Measurements from ENCODE around the gene TBXAS1. TPM values are rescaled to one million over a fixed set of nuclear protein-coding genes. Genes with fewer than 3 reads are reported as not detected.

The TBXAS1 gene
- polyA plus RNA-seq, 12 donors: 2.5 to 5.8 (median 3.9) TPM; not detected in 2

DNA sequence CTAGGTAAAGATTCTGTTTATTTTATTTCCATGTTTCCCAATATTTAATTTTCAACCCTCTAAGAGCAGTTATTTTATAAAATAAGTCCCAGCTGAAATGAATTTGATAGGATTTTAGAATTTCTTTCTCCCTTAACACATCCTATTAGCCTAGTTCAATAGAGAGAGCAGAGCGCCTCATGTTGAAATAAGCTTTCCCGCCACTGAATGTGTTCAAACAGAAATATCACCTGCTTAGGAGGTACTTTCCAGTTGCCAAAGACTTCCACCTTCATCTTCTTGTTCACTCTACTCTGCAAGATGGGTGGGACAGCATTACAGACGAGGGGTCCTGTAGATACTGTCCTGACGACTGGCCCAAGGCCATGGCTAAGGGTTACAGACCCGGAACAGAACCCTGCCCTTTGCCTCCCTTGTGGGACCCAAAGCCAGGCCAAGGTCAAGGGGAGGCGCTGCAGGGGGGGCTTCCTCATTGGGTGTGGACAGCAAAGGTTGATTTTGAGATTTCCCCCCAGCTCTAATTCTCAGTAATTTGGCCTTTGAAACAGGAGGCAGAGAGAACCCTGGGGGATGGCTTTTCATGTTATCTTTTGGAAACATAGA is 171.7 kb downstream of the TBXAS1 start:
- no peak for DNase-seq

DNA sequence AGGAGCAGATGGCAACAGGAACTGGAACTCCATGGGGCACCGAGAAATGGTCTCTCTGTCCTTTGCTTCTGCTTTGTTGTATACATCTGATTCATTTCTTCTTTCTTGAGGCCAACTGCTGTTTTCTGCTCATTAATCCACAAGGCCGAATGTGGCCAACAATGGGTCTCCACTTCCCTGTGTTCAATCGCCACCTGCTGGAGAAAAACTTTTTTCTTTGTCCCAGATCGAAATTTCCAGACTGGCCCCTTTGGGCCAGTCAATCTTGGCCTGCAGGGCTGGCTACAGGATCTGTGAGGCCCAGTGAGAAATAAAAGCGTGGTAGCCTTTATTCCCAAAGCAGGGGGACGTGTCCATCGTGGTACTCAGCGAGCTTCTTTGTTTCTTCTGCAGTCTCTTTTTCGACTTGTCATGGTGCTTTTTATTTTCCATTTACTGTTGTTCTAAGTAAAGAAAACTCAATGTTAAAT is 174.9 kb downstream of the TBXAS1 start:
- peak; percentile 29 for DNase-seq

DNA sequence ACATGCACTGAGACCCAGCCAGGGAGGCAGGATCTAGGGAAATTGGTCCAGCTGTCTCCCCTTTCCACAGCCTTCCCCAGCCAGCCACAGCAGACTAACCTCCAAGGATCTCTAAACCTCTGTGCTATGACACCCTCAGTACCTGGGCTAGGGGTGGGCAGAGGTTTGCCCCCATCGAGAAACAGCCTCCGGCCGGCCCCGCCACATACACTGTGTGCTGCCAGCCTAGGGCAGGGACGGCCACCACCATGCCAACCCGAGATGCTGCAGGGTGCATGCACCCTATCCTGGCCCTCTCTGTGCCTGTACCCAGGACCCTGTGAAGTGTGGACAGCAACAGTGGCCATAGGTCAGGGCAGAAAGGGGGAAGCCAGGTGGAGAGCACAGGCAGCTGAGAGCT is 175.6 kb downstream of the TBXAS1 start:
- no peak for DNase-seq

DNA sequence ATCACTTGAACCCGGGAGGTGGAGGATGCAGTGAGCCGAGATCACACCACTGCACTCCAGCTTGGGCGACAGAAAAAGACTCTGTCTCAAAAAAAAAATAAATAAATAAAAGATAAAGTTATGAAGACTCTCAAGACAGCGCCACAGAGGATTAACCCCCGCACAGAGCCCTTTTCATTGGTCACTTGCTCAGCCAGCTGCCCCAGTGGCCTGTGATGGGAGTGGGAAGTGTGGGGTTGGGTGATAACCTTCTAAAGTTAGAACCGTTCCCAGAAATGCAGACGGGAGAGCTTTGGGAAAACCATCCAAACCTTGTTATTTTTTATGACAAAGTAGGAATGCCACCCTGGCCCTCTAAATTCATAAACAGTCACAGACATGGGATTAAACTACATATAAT is 176.3 kb downstream of the TBXAS1 start:
- DNase-seq: no peak

DNA sequence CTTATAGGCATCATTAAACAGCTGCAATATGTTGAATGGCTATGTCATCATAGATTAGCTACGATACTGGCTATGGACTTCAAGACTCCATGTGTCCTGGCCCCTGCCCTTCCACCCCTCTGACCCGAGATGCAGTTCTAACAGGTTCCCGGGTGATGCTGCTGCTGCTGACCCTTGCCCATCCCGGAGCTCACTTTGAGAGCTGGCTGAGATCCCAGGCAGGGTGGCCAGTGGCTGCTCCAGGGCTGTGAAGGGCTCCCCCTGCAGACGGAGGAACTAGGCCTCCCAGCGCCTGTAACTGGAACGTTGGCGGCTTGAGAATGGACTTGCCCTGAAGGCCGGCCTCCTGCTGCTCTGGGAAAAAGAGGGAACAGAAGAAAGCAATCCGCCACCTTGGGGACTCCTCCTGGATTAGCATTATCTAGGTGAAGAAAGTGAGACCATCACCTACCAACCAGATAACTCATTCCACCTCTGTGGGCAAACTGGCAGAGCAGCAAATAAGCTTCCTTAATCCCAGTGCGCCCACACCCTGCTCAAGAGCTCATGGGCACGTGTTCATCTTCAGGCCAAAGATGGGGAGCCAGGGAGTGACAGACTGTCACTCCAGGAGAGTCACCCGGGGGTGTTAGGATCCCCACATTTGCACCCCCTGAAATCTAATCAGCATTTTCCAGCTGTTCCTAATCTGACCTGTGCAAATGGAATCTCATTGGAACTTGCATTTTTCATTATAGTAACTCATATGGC is 176.9 kb downstream of the TBXAS1 start:
- DNase-seq: no peak

DNA sequence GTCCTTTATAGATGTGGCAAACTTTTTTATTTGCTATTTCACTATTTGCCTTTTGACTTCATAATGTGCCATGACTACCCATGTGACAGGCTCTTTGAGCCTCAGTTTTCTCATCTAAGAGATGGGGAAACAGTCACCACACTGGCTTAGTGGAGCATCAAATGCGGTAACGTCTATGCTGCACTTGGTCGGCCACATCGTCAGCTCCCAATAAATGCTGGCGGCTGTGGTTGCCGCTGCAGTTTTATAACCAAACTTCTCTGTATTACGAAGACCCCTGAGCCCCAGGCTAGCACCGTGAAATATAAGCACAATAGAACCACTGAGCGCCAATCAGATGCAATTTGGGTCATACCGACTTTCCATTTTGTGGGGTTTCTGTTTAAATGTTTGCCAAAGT is 177.5 kb downstream of the TBXAS1 start:
- no peak for DNase-seq

DNA sequence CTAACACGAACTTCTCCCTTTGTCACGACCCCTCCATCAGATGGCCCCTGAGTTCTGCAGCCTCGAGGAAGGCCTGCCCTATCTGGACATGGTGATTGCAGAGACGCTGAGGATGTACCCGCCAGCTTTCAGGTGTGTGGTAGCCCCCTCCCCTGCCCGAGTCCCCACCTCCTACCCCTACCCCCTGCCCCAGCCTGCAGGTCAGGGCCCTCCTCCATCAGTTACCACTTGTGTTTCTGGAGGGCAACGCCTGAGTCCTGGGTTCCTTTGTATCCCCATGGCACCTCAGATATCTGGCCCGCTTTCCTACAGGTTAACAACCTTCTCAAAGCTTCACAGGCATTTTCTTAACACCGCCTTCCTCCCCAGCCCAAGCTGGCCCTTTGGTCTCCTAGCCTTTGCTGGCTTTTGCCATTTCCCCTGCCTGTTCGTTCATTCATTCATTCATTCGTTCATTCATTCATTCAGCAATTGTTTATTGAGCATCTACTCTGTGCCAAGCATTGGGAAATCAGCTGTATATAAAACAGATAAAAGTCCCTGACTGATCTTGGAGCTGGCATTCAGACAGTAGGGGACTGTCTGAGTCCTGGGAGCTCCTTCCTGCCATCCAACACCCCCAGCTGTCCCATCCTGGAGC is 178.1 kb downstream of the TBXAS1 start:
- DNase-seq: no peak

DNA sequence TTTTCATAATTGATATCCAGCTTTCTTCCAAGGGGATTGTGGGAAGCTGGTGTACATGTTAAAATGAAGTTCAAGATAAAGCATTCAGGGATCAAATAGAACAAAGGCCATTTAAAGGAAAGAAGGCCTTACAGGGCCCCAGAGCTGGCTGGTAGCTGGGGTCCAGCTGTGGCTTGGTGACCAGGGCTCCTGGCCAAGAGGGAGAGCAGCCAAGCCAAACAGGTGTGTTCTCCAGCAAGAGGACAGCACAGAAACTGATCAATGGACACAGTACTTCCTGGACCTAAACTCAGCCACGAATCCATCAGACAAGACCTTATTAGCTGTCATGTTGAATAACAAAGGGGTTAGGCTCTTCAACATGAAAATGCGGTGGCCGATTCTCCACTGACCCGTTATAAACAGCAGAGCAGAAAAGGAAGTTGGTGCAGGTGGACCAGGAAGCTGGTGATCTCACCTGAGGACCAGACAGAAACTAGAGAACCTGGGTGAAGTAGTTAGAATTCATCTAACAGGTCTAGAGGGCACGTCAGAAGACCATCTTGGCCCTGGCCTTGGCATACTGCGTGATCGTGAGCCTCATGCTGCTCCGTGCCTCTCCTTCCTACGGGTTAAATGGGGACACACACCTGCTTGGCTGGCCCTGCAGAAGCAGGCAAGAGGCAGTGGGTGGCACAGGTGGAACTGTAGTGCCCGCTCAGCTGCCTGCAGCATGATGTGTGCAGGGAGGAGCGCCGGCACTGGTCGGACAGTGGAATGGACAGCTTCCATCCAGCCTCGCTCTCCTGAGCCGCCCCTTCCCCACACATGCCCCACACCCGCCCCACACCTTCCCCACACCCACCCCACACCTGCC is 179.9 kb downstream of the TBXAS1 start:
- DNase-seq: no peak

DNA sequence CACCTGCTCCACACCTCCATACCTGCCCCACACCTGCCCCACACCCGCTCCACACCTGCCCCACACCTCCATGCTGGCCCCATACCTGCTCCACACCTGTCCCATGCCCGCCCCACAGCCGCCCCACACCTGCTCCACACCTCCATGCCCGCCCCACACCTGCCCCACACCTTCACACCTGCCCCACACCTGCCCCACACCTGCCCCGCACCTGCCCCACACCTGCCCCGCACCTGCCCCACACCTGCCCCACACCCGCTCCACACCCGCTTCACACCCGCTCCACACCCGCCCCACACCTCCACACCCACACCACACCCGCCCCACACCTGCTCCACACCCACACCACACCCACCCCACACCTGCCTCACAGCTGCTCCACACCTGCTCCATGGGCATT is 180.7 kb downstream of the TBXAS1 start:
- DNase-seq: no peak

DNA sequence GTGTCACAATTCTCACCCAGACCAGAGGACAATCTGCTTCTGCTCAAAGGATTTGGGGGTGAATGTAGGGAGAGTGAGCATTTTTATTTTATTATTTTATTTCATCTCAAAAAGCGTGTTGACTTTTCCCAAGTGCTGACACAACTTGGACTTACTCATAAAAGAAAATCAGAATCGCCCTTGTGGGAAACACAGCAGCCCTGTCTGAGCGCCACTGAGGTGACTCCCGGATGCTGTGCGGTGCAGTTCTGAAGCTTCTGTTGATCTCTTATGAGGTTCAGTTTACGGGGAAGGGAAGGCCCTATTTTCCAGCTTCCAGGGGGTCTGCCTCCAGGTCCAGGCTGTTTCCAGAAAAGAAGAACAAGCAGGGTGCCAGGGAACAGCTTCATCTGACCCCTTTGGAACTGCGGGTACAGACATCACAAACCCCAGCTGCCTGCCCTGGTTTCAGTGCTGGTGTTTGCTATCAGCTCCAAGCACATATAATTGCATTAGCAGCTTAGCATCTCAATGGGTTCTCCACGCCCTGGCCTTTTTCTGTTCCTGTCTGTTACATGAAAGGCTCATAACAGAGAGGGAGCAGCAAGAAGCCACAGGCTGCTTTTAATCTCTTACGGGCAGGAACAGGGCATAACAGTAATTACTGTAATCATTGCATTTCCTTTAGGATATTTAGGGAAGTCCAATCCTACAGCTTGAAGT is 181.3 kb downstream of the TBXAS1 start:
- DNase-seq: no peak

DNA sequence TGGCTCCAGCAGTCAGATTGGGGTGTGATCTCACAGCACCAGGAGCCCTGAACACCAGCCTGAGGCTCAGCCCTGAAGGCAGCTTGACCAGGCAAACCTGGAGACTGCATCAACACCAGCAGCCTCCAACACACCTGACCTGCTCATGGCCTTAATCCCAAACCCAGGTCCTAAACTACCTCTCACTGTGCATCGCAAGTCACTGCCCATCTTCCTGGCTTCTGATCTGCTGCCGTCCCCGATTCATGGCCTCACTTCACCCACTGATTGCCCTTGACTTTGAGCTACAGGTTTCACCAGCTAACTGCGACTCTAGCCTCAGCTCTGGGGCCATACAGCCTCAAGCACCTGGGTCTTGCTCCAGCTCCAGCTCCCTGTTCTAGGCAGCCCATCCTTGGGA is 184.6 kb downstream of the TBXAS1 start:
- no peak for DNase-seq

DNA sequence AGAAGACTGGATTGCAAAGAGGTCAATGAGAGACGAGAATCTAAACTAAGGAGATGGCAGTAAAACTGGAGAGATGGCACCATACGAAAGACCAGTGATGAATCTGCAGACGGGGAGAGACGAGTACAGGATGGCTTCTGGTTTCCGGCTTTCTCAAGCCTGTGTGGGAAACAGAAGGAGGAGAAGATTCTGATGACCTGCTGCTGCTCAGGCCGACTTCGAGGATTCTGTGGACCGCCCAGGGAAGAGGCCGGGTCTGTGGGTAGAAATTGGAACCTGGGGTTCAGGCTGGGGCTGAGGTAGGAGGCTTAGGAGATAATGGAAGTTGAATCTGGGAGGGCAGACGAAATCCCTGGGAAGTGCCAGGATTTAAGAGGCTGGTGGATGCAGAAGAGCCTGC is 185.1 kb downstream of the TBXAS1 start:
- no peak for DNase-seq

DNA sequence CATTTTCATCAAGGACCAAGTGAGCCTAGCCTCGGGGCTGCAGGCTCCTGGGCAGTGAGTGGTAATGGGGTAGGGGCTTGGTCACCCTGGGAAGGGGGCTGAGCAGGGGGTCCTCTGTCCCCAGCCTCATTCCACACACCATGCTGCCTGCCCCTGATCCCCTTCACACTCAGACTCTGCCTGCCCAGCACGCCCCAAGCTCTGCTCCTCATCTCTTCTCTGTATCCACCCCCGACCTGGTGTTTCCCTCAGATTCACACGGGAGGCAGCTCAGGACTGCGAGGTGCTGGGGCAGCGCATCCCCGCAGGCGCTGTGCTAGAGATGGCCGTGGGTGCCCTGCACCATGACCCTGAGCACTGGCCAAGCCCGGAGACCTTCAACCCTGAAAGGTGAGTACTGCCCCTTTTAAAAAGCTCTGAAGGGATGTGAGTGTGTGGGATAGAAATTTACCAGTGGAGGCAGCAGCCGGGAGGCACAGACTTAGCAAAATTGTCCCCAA is 186.5 kb downstream of the TBXAS1 start:
- DNase-seq: no peak

DNA sequence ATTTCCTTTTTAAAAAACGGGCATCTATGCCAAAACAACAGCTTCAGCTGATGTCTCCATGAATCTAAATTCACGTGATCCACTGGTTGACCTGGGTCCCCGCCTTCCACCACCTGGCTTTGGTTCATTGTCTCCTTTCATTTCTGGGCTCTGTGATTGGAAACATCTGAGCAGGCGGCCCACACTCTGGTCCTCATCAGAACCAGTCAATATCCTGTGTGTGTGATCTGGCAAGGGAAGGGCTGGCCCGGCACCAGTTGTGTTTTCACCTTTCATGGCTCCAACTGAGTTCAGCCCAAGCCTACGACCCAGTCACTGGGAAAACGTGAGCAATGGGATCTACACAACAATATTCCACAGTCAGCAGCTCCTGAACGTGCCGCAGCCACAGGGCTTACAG is 187.5 kb downstream of the TBXAS1 start:
- DNase-seq: no peak

DNA sequence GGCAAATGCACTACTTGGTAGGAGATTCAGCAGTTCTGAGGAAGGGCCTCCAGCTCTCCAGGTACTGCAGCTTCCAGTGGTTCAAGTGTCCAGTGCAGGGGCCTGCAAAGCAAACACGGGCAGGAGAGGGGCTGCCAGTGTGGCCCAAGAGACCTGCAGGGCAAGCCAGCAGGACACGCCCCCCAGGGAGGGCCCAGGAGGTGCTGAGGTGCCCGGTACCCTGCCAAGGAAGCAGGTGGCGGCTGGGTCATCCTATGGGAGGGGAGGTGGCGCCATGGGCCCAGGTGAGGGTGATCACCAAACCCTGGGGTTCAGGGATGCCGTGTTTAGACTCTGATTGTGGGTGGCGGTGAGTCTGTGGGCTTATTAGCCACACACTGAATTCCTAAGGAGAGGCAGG is 188.0 kb downstream of the TBXAS1 start:
- DNase-seq: no peak

DNA sequence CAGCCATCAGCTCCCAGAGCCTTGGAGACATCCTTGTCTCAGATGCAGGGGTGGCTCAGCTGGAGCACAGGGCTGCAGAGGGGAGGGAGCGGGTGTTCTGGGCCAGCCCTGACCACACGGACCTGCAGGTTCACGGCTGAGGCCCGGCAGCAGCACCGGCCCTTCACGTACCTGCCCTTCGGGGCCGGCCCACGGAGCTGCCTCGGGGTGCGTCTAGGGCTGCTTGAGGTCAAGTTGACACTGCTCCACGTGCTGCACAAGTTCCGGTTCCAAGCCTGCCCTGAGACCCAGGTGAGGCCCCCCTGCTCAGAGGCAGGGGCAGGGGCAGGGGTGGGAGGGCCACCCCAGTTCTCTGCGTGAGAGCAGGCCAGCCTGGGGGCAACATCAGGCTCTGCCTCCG is 188.5 kb downstream of the TBXAS1 start:
- no peak for DNase-seq

DNA sequence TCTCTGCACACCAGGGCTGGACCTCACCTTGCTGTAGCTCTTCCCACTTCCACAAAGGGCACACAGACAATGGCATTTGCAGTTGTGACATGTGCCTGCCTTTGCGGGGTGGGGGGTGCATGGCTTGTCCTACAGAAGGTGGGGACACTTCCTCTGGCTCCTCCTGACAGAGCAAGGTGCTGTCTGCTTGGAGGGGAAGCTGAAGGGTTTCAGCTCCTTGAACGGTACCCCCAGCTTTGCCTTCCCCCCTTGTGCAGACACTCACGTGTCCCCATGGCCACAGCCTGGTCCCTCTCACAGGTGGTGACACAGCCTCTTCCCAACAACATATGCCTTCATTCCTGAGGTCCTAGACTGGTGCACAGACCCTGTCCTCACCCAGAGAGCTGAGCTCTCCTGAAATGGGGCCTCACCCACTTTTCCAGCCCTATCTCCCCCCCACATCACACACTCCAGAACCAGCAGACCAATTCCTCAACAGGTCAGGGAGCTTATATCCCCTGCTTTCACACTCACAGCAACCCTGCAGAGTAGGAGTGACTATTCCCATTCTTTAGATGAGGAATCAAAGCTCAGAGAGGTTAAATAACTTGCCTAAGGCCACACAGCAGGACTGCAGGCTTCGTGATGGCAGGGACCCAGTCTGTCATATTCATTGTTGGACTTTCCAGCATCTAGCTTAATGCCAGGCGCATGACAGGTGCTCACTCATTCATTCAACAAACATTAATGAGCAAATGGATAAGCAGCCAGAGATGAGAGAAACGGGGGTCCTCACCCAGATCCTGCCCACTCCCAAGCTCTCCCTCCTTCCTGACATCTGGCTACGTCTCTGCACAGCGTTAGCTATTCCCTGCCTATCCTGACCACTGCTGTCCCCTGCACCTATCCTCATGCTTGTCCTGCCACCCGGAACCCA is 189.3 kb downstream of the TBXAS1 start:
- no peak for DNase-seq

DNA sequence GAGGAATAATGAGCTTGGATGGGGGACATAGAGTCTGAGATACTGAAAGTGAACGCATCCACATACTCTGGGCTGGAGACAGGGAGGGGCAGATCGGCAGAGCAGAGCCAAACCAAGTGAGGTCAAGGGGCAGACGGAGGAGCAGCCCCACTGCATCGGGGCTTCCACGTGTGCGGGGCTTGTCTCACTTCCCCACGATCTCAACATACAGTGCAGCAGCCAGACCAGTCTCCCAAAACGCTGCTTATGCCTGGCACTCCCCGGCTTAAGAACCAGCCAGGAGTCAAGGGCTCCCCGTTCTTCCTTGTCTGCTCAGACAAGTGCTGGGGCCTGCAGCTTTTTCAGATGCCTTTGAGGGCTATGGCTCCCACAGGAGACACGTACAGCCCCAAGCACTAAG is 190.1 kb downstream of the TBXAS1 start:
- DNase-seq: no peak

DNA sequence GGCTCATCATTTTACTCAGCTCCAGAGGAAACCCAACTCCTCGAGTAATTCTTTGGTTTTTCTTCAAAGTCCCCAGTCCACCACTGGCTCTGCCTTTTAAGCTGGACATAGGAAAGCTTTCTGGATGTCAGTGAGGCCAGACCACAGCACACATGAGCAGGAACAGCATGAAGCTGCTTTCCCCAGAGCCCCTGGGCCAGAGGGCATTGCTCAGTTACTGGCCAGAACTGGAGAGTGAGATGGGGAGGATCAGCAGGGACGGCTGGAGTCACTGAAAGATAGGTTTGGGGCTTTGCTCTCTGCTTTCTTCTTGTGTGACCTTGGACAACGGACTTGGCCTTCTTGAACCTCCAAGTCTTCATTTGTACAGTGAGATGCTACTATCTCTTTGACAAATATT is 190.5 kb downstream of the TBXAS1 start:
- DNase-seq: no peak

DNA sequence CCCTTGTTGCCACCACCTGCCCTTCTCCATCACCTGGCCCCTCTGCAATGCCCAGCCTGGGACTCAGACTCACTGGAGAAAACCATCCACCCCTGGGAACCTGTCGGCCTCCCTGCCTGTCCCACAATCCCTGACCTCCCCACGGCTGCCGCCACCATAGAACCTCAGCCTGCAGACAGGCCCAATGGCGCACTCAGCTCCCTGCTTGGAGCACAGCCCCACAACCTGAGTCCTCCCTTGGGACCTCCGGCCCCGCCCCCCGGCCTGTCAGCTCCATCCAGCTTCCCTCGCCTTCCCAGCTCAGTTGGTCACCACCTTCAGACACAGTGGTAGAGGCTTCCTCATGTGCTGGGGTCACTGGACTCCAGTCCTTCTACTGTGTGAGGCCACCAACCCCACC is 192.5 kb downstream of the TBXAS1 start:
- no peak for DNase-seq
